ENCODE measurements around the gene INPP5D. TPM values are rescaled to one million over a fixed set of nuclear protein-coding genes. Genes with fewer than 3 reads are reported as not detected.

The INPP5D gene
- polyA plus RNA-seq, 1 donor (not counting 4 experiments of a cell fraction or from before 2014, with no cell fraction given): 7.5 TPM

DNA sequence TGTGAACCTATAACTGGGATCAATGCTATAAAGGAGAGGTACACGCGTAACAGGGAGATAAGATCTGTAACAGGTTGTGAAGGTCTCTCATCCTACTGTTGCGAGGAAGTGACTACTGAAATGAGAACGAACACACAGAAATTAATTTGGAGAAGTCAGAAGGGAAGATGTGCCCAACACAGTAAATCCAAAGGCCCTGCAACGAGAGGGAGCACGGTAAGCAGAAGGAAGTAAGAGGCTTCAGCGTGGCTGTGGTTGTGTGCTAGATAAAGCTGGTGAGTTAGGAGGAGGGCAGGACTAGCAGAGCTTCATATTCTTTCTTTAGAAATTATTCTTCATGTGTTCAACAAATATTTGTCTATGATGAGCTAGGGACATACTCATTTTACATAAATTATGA is 188.9 kb downstream of the INPP5D start:
- H3K27ac ChIP-seq (ENCODE audit: control insufficient read depth, insufficient read depth, low read length): no peak overlapping the region
- no peak overlapping the region for H2AFZ ChIP-seq (ENCODE audit: control insufficient read depth, low read length)
- no peaks in the 10 kb centered on the region for H3K36me3 ChIP-seq (ENCODE audit: control insufficient read depth in 2 of 2, extremely low read depth in 1 of 2, insufficient read depth in 2 of 2, low read length in 2 of 2)
- H3K9me1 ChIP-seq (ENCODE audit: control insufficient read depth, extremely low read depth, insufficient read depth, low read length): no peaks in the 10 kb centered on the region
- H3K4me2 ChIP-seq (ENCODE audit: control insufficient read depth, extremely low read depth, insufficient read depth, low read depth, low read length): no peak overlapping the region
- H3K9ac ChIP-seq (ENCODE audit: control insufficient read depth, extremely low read depth, insufficient read depth, low read length): no peak overlapping the region
- peaks cover 25% of the 10 kb centered on the region for H3K79me2 ChIP-seq (ENCODE audit: control insufficient read depth, insufficient read depth, low read length)
- peaks cover 35% of the 10 kb centered on the region for H3K4me1 ChIP-seq (ENCODE audit: control insufficient read depth, extremely low read depth, insufficient read depth, low read length)
- peaks cover under 1% of the 10 kb centered on the region for H4K20me1 ChIP-seq (ENCODE audit: control insufficient read depth, extremely low read depth, insufficient read depth, low read length)
- no peak for TF ChIP-seq EZH2 (IDR thresholded peaks at IDR 0.05; ENCODE audit: low read length)
- TF ChIP-seq, protein P1, sequence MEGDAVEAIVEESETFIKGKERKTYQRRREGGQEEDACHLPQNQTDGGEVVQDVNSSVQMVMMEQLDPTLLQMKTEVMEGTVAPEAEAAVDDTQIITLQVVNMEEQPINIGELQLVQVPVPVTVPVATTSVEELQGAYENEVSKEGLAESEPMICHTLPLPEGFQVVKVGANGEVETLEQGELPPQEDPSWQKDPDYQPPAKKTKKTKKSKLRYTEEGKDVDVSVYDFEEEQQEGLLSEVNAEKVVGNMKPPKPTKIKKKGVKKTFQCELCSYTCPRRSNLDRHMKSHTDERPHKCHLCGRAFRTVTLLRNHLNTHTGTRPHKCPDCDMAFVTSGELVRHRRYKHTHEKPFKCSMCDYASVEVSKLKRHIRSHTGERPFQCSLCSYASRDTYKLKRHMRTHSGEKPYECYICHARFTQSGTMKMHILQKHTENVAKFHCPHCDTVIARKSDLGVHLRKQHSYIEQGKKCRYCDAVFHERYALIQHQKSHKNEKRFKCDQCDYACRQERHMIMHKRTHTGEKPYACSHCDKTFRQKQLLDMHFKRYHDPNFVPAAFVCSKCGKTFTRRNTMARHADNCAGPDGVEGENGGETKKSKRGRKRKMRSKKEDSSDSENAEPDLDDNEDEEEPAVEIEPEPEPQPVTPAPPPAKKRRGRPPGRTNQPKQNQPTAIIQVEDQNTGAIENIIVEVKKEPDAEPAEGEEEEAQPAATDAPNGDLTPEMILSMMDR (optimal IDR thresholded peaks at IDR 0.05 in 1 of 3, IDR thresholded peaks at IDR 0.05 in 1 of 3, conservative IDR thresholded peaks at IDR 0.05 in 1 of 3; ENCODE audit: extremely low read depth in 1 of 3, insufficient read depth in 2 of 3, low read length in 3 of 3): no peak
- dilution Hi-C loops (cut with MboI; ENCODE audit: extremely low pct_ligation_motif_present, low sequenced_read_pairs): loop anchor here (25.0 kb wide), 1 partner anchor 387 kb away; the partner anchor contains the start of gene SNORC
- H3K4me3 ChIP-seq (ENCODE audit: control insufficient read depth in 2 of 3, extremely low read depth in 1 of 3, insufficient read depth in 2 of 3, low read depth in 1 of 3, low read length in 3 of 3): no peak overlapping the region
- no peaks in the 10 kb centered on the region for H3K9me3 ChIP-seq (ENCODE audit: control insufficient read depth, low read depth, low read length)
- DNase-seq (ENCODE audit: low read depth, low spot score) (no peak), FAIRE-seq (no peak)
- no peaks in the 10 kb centered on the region for H3K27me3 ChIP-seq (ENCODE audit: control insufficient read depth, extremely low read depth, insufficient read depth, low read length)

DNA sequence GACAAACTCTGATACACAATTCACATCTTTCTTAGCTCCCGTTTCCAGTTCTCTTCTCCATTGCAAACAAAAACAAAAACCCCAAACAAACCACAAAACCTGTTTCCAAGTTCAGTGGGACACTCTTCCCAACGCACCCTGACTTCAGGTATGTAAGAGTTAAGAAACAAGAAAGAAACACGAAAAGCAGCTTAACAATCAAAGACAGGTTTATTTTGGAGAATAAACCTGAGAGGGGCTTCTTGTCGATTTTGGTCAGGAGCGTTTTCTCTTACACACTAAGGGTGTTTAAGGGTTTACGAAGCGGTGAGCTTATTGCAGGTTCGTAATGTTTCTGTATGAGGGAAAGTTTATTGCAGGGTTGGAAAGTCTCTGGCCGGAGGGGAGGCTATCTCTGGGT is 190.4 kb downstream of the INPP5D start:
- FAIRE-seq (no peak), DNase-seq (ENCODE audit: low read depth, low spot score) (no peak)
- Histone ChIP-seq H3K9ac (ENCODE audit: control insufficient read depth, extremely low read depth, insufficient read depth, low read length) (no peak overlapping the region), H3K36me3 (ENCODE audit: control insufficient read depth in 2 of 2, extremely low read depth in 1 of 2, insufficient read depth in 2 of 2, low read length in 2 of 2) (peaks cover 0 to 3% of the 10 kb centered on the region in 2 experiments), H3K27ac (ENCODE audit: control insufficient read depth, insufficient read depth, low read length) (no peak overlapping the region), H3K27me3 (ENCODE audit: control insufficient read depth, extremely low read depth, insufficient read depth, low read length) (no peaks in the 10 kb centered on the region), H4K20me1 (ENCODE audit: control insufficient read depth, extremely low read depth, insufficient read depth, low read length) (peaks cover 7% of the 10 kb centered on the region), H3K4me3 (ENCODE audit: control insufficient read depth in 2 of 3, extremely low read depth in 1 of 3, insufficient read depth in 2 of 3, low read depth in 1 of 3, low read length in 3 of 3) (no peak overlapping the region), H3K9me3 (ENCODE audit: control insufficient read depth, low read depth, low read length) (no peaks in the 10 kb centered on the region), H2AFZ (ENCODE audit: control insufficient read depth, low read length) (peak overlapping the region; percentile 78), H3K9me1 (ENCODE audit: control insufficient read depth, extremely low read depth, insufficient read depth, low read length) (no peaks in the 10 kb centered on the region), H3K4me1 (ENCODE audit: control insufficient read depth, extremely low read depth, insufficient read depth, low read length) (peaks cover 33% of the 10 kb centered on the region), H3K4me2 (ENCODE audit: control insufficient read depth, extremely low read depth, insufficient read depth, low read depth, low read length) (no peak overlapping the region), H3K79me2 (ENCODE audit: control insufficient read depth, insufficient read depth, low read length) (peaks cover 41% of the 10 kb centered on the region)
- dilution Hi-C loops (cut with MboI; ENCODE audit: extremely low pct_ligation_motif_present, low sequenced_read_pairs): no loop called here
- no peak for TF ChIP-seq EZH2 (IDR thresholded peaks at IDR 0.05; ENCODE audit: low read length)
- TF ChIP-seq, protein P1 (optimal IDR thresholded peaks at IDR 0.05 in 1 of 3, IDR thresholded peaks at IDR 0.05 in 1 of 3, conservative IDR thresholded peaks at IDR 0.05 in 1 of 3; ENCODE audit: extremely low read depth in 1 of 3, insufficient read depth in 2 of 3, low read length in 3 of 3): no peak
